Trophoblast cell (in vitro differentiated cells and primary cell): Measurements from ENCODE around the gene SIX3.

Experiments
- DNase-seq, 2 donors: peaks; one replicate each; pipeline ENCODE4 v3.0.0-alpha.2; 2016
- H2AFZ ChIP-seq: 2 replicates; pipeline ENCODE4 v1.6.1; 2013; ENCODE audit warnings: low read length, moderate library complexity, mild to moderate bottlenecking; ENCODE audit not compliant: insufficient read depth, poor library complexity
- H2AK5ac ChIP-seq: 2 replicates; pipeline ENCODE4 v1.6.1; 2013; ENCODE audit warnings: mild to moderate bottlenecking, low read length
- H2BK120ac ChIP-seq: 2 replicates; pipeline ENCODE4 v1.6.1; 2013; ENCODE audit warnings: low read length, mild to moderate bottlenecking, moderate library complexity; ENCODE audit not compliant: insufficient read depth, poor library complexity
- H2BK12ac ChIP-seq: 2 replicates; pipeline ENCODE4 v1.6.1; 2013; ENCODE audit warnings: mild to moderate bottlenecking, low read length, moderate library complexity
- H2BK5ac ChIP-seq: 2 replicates; pipeline ENCODE4 v1.6.1; 2013; ENCODE audit warnings: low read length, low read depth, moderate library complexity, mild to moderate bottlenecking; ENCODE audit not compliant: poor library complexity
- H3K14ac ChIP-seq: 2 replicates; pipeline ENCODE4 v1.6.1; 2013; ENCODE audit warnings: mild to moderate bottlenecking, low read length
- H3K18ac ChIP-seq: 2 replicates; pipeline ENCODE4 v1.6.1; 2013; ENCODE audit warnings: mild to moderate bottlenecking, low read length
- H3K23ac ChIP-seq: 2 replicates; pipeline ENCODE4 v1.6.1; 2013; ENCODE audit warnings: low read length
- H3K27ac ChIP-seq: 2 replicates; pipeline ENCODE4 v1.5.1; 2013; ENCODE audit warnings: low read depth, mild to moderate bottlenecking, inconsistent platforms, low read length, moderate library complexity
- H3K27me3 ChIP-seq: 2 replicates; pipeline ENCODE4 v1.6.1; 2013; ENCODE audit warnings: inconsistent platforms, mild to moderate bottlenecking, low read length, moderate library complexity; ENCODE audit not compliant: insufficient read depth
- H3K36me3 ChIP-seq, 2 experiments: 1 replicate in 1 of 2; 2 replicates in 1 of 2; pipeline ENCODE4 v1.6.1; 2013; ENCODE audit warnings: low read length in 2 of 2, mild to moderate bottlenecking in 2 of 2, moderate library complexity in 1 of 2; ENCODE audit not compliant: insufficient read depth in 2 of 2, control insufficient read depth in 1 of 2
- H3K4ac ChIP-seq: 2 replicates; pipeline ENCODE4 v1.6.1; 2013; ENCODE audit warnings: low read depth, mild to moderate bottlenecking, low read length, moderate library complexity
- H3K4me1 ChIP-seq, 2 experiments: 1 replicate in 1 of 2; 2 replicates in 1 of 2; pipeline ENCODE4 v1.6.1; 2013; ENCODE audit warnings: low read length in 2 of 2, mild to moderate bottlenecking in 2 of 2, moderate library complexity in 1 of 2; ENCODE audit not compliant: insufficient read depth in 2 of 2, control insufficient read depth in 1 of 2
- H3K4me2 ChIP-seq: 2 replicates; pipeline ENCODE4 v1.6.1; 2013; ENCODE audit warnings: inconsistent platforms, mild to moderate bottlenecking, low read length, moderate library complexity
- H3K4me3 ChIP-seq: 2 replicates; pipeline ENCODE4 v1.5.1; 2013; ENCODE audit warnings: mild to moderate bottlenecking, low read depth, low read length, inconsistent platforms
- H3K79me1 ChIP-seq: one replicate; pipeline ENCODE4 v1.6.1; 2013; ENCODE audit warnings: low read length
- H3K79me2 ChIP-seq: 2 replicates; pipeline ENCODE4 v1.6.1; 2013; ENCODE audit warnings: low read length, mild to moderate bottlenecking; ENCODE audit not compliant: control insufficient read depth, insufficient read depth, poor library complexity
- H3K9ac ChIP-seq: 2 replicates; pipeline ENCODE4 v1.6.1; 2013; ENCODE audit warnings: mild to moderate bottlenecking, low read length
- H3K9me3 ChIP-seq: 2 replicates; pipeline ENCODE4 v1.6.1; 2013; ENCODE audit warnings: low read depth, mild to moderate bottlenecking, control low read depth, inconsistent platforms, low read length; ENCODE audit not compliant: insufficient read depth
- H4K12ac ChIP-seq: 2 replicates; pipeline ENCODE4 v1.6.1; 2013; ENCODE audit warnings: low read depth, mild to moderate bottlenecking, low read length, moderate library complexity
- H4K8ac ChIP-seq: 2 replicates; pipeline ENCODE4 v1.6.1; 2013; ENCODE audit warnings: low read depth, mild to moderate bottlenecking, low read length, moderate library complexity
- H4K91ac ChIP-seq: one replicate; pipeline ENCODE4 v1.6.1; 2013; ENCODE audit warnings: low read depth, mild to moderate bottlenecking, low read length, moderate library complexity
- WGBS: extraction: QIAGEN DNeasy Blood & Tissue Kit; methylation state at CpG from one replicate; pipeline ENCODE4 v1.1.7; 2013; ENCODE audit warnings: missing lambda C conversion rate; ENCODE audit not compliant: insufficient read length, insufficient coverage; ENCODE audit errors: extremely low coverage; 5-methylcytosine and 5-hydroxymethylcytosine counted together

SIX3 gene

GRCh38 chr2:44912660-44913059 is 28.8 kb upstream of the SIX3 start:
- Histone ChIP-seq H3K79me2 (no peaks in the 10 kb centered on the region), H3K36me3 (no peaks in the 10 kb centered on the region), H4K8ac (no peak overlapping the region), H2BK120ac (no peak overlapping the region), H3K4ac (no peak overlapping the region), H2AK5ac (no peak overlapping the region), H4K12ac (no peak overlapping the region), H2BK5ac (no peak overlapping the region), H3K9ac (no peak overlapping the region), H3K18ac (no peak overlapping the region), H3K27me3 (no peaks in the 10 kb centered on the region), H3K4me3 (no peak overlapping the region), H3K23ac (no peak overlapping the region), H4K91ac (no peak overlapping the region), H2AFZ (no peak overlapping the region), H3K79me1 (no peaks in the 10 kb centered on the region), H3K4me2 (no peak overlapping the region), H3K9me3 (no peaks in the 10 kb centered on the region), H3K14ac (no peak overlapping the region), H3K27ac (no peak overlapping the region), H3K4me1 (no peaks in the 10 kb centered on the region), H2BK12ac (no peak overlapping the region)
- no CpG with 5 or more reads among the region's 5 CpGs for WGBS
- peak in 1 of 2 donors; percentile 35 for DNase-seq

- Histone ChIP-seq H3K4ac (no peak overlapping the region), H3K9ac (no peak overlapping the region), H3K18ac (no peak overlapping the region), H3K4me2 (no peak overlapping the region), H3K27me3 (peaks cover 6% of the 10 kb centered on the region), H2AK5ac (no peak overlapping the region), H2BK5ac (no peak overlapping the region), H4K8ac (no peak overlapping the region), H2BK12ac (no peak overlapping the region), H2BK120ac (no peak overlapping the region), H3K36me3 (no peaks in the 10 kb centered on the region), H3K9me3 (no peaks in the 10 kb centered on the region), H3K23ac (no peak overlapping the region), H3K27ac (no peak overlapping the region), H4K91ac (no peak overlapping the region), H3K14ac (no peak overlapping the region), H3K79me2 (no peaks in the 10 kb centered on the region), H3K4me1 (no peaks in the 10 kb centered on the region), H3K4me3 (no peak overlapping the region), H2AFZ (no peak overlapping the region), H3K79me1 (no peaks in the 10 kb centered on the region), H4K12ac (no peak overlapping the region)
- DNase-seq, result no peak
These were observed 25.2 kb upstream of the SIX3 start for GRCh38 chr2:44916291-44916690.

- Histone ChIP-seq H3K79me2 (no peaks in the 10 kb centered on the region), H3K79me1 (no peaks in the 10 kb centered on the region), H3K9ac (no peak overlapping the region), H3K9me3 (no peaks in the 10 kb centered on the region), H2BK5ac (no peak overlapping the region), H3K4me2 (no peak overlapping the region), H4K12ac (no peak overlapping the region), H3K23ac (no peak overlapping the region), H3K4me1 (no peaks in the 10 kb centered on the region), H2AK5ac (no peak overlapping the region), H2BK12ac (no peak overlapping the region), H3K14ac (no peak overlapping the region), H3K4ac (no peak overlapping the region), H3K18ac (no peak overlapping the region), H3K4me3 (no peak overlapping the region), H2BK120ac (no peak overlapping the region), H3K36me3 (no peaks in the 10 kb centered on the region), H2AFZ (no peak overlapping the region), H3K27me3 (peaks cover 11% of the 10 kb centered on the region), H3K27ac (no peak overlapping the region), H4K8ac (no peak overlapping the region), H4K91ac (no peak overlapping the region)
- no CpG with 5 or more reads among the region's 4 CpGs for WGBS
- no peak for DNase-seq
These were observed 23.3 kb upstream of the SIX3 start for GRCh38 chr2:44918095-44918775.

- no peak overlapping the region for H4K91ac ChIP-seq
- H2BK120ac ChIP-seq, result no peak overlapping the region
- H3K27ac ChIP-seq, result no peak overlapping the region
- H2BK5ac ChIP-seq, result no peak overlapping the region
- H2BK12ac ChIP-seq, result no peak overlapping the region
- H2AK5ac ChIP-seq, result no peak overlapping the region
- no peak overlapping the region for H3K4me2 ChIP-seq
- no peak overlapping the region for H3K23ac ChIP-seq
- H4K8ac ChIP-seq, result no peak overlapping the region
- H3K14ac ChIP-seq, result no peak overlapping the region
- H3K18ac ChIP-seq, result no peak overlapping the region
- no peak overlapping the region for H2AFZ ChIP-seq
- no peak for DNase-seq
- H3K4ac ChIP-seq, result no peak overlapping the region
- H4K12ac ChIP-seq, result no peak overlapping the region
- no peak overlapping the region for H3K9ac ChIP-seq
- peaks cover 23% of the 10 kb centered on the region for H3K27me3 ChIP-seq
- H3K79me1 ChIP-seq, result no peaks in the 10 kb centered on the region
- no CpG with 5 or more reads among the region's 2 CpGs for WGBS
- no peaks in the 10 kb centered on the region for H3K4me1 ChIP-seq
- H3K79me2 ChIP-seq, result no peaks in the 10 kb centered on the region
- H3K9me3 ChIP-seq, result no peaks in the 10 kb centered on the region
- no peak overlapping the region for H3K4me3 ChIP-seq
- H3K36me3 ChIP-seq, result no peaks in the 10 kb centered on the region
These were observed 20.8 kb upstream of the SIX3 start for GRCh38 chr2:44920751-44921150.
